Tibial nerve (tissue), 3 donors: ENCODE data around the gene AUTS2.

Source experiments
- POLR2A ChIP-seq, 2 donors: fragments of 450-650 bp; IDR thresholded peaks; one replicate each; pipeline ENCODE4 v1.6.1; 2017; ENCODE audit warnings: antibody characterized with exemption in 2 of 2, mild to moderate bottlenecking in 2 of 2, moderate library complexity in 2 of 2
- TF ChIP-seq, protein P1 (sequence below), 5 experiments: fragments of 200-600 bp in 3 of 5; fragments of 450-650 bp in 2 of 5; sonication (generic) in 3 of 5; IDR thresholded peaks; one replicate each; pipeline ENCODE4 v1.5.1; 2016 to 2019; ENCODE audit warnings: antibody characterized with exemption in 5 of 5, mild to moderate bottlenecking in 3 of 5, moderate library complexity in 2 of 5

DNA sequence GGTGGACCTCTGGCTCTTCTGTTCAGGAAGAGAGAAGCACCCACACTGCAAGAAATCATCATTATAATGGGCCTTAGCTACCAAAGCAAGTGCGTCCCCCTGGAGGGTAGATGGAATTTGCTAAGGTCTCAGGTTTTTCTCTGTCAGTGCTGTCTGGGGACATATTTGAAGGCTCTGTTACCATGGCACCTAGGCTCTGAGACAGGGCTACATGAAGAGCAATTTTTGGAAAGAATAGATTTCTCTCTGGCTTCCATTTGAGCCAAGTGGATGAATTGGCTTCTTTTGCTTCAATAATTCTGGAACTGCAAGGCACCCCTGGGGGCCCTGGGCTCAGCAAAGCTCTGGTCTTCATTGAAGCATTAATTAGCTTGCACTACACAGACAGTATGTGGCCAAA lies 1184.5 kb downstream of the AUTS2 start:
- TF ChIP-seq POLR2A (IDR thresholded peaks at IDR 0.05): no peak
- TF ChIP-seq, protein P1, sequence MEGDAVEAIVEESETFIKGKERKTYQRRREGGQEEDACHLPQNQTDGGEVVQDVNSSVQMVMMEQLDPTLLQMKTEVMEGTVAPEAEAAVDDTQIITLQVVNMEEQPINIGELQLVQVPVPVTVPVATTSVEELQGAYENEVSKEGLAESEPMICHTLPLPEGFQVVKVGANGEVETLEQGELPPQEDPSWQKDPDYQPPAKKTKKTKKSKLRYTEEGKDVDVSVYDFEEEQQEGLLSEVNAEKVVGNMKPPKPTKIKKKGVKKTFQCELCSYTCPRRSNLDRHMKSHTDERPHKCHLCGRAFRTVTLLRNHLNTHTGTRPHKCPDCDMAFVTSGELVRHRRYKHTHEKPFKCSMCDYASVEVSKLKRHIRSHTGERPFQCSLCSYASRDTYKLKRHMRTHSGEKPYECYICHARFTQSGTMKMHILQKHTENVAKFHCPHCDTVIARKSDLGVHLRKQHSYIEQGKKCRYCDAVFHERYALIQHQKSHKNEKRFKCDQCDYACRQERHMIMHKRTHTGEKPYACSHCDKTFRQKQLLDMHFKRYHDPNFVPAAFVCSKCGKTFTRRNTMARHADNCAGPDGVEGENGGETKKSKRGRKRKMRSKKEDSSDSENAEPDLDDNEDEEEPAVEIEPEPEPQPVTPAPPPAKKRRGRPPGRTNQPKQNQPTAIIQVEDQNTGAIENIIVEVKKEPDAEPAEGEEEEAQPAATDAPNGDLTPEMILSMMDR (IDR thresholded peaks at IDR 0.05): no peak
